ENCODE measurements around the gene CACHD1. TPM values are rescaled to one million over a fixed set of nuclear protein-coding genes. Genes with fewer than 3 reads are reported as not detected.

Gene CACHD1
- total and polyA plus RNA-seq, 2 donors from 2014 or later: 3.9 to 8.2 TPM

DNA sequence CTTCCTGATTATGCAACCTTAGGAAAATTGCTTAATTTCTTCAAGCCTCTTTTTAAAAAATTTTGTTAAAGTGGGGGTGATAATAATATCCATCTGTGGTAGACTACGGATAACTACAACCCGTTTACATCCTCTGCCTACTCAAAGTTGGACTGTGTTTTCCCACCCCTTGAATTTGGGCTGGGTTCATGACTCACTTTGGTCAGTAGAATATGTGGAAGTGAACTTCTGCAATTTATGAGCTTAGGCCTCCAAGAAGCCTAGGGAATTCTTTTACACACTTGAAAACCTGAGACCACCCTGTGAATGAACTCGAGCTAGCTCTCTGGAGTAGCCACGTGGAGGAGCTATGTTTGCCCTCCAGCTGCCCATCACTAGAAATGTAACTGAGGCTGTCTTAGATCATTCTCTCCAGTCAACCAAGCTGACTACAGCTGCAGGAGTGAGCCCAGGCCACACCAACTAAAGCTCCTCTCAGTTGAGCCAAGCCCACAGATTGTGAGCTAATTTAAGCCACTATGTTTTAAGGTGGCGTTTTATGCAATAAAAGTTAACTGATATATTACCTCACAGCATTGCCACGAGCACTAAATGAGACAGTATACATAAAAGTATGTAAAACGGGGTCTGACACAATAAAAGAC lies 29.6 kb upstream of the CACHD1 start:
- H3K9me3 ChIP-seq (ENCODE audit: control insufficient read depth in 2 of 3, insufficient read depth in 1 of 3, low read length in 3 of 3): no peaks in the 10 kb centered on the region
- intact Hi-C loops (cut with DNase I): no loop called here
- H3K36me3 ChIP-seq (ENCODE audit: control insufficient read depth in 2 of 3, insufficient read depth in 3 of 3, low read length in 3 of 3): no peaks in the 10 kb centered on the region
- H3K4me3 ChIP-seq (ENCODE audit: low read length in 3 of 3): no peak overlapping the region
- H3K4me1 ChIP-seq (ENCODE audit: control insufficient read depth in 2 of 3, insufficient read depth in 2 of 3, low read depth in 1 of 3, low read length in 3 of 3): no peaks in the 10 kb centered on the region
- FAIRE-seq: no peak
- H3K27ac ChIP-seq (ENCODE audit: low read depth in 2 of 2, low read length in 2 of 2): no peak overlapping the region
- peak in 1 of 5 donors; percentile 2 for DNase-seq
- TF ChIP-seq CTCF (IDR thresholded peaks at IDR 0.05; ENCODE audit: borderline replicate concordance, extremely low read depth, insufficient read depth): no peak
- H3K9ac ChIP-seq (ENCODE audit: low read length in 3 of 3): no peak overlapping the region
- H3K27me3 ChIP-seq (ENCODE audit: control insufficient read depth, insufficient read depth, low read length): no peaks in the 10 kb centered on the region

DNA sequence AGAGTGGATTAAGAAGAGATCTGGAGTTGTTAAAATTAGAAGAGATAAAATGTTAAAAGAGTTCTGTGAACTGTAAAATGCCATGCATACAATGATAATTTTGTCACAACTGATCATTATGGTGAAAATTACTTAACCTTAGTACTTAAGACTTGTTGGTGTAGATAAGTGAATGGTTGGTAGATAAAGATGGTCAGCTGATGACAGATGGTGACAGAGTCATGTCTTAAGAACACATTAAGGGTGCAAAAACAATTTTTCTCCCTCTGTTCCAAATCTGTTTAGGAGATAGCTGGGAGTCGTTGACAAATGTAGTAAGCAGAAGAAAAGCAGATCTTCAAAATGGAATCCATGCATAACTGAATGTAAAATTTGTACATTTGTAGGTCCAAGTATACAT lies 18.5 kb upstream of the CACHD1 start:
- Histone ChIP-seq H3K27me3 (ENCODE audit: control insufficient read depth, insufficient read depth, low read length) (no peaks in the 10 kb centered on the region), H3K4me3 (ENCODE audit: low read length in 3 of 3) (no peak overlapping the region), H3K9me3 (ENCODE audit: control insufficient read depth in 2 of 3, insufficient read depth in 1 of 3, low read length in 3 of 3) (no peaks in the 10 kb centered on the region), H3K27ac (ENCODE audit: low read depth in 2 of 2, low read length in 2 of 2) (no peak overlapping the region), H3K4me1 (ENCODE audit: control insufficient read depth in 2 of 3, insufficient read depth in 2 of 3, low read depth in 1 of 3, low read length in 3 of 3) (no peaks in the 10 kb centered on the region), H3K36me3 (ENCODE audit: control insufficient read depth in 2 of 3, insufficient read depth in 3 of 3, low read length in 3 of 3) (no peaks in the 10 kb centered on the region), H3K9ac (ENCODE audit: low read length in 3 of 3) (no peak overlapping the region)
- no peak for TF ChIP-seq CTCF (IDR thresholded peaks at IDR 0.05; ENCODE audit: borderline replicate concordance, extremely low read depth, insufficient read depth)
- intact Hi-C loops (cut with DNase I): no loop called here
- FAIRE-seq: no peak
- no peak for DNase-seq

DNA sequence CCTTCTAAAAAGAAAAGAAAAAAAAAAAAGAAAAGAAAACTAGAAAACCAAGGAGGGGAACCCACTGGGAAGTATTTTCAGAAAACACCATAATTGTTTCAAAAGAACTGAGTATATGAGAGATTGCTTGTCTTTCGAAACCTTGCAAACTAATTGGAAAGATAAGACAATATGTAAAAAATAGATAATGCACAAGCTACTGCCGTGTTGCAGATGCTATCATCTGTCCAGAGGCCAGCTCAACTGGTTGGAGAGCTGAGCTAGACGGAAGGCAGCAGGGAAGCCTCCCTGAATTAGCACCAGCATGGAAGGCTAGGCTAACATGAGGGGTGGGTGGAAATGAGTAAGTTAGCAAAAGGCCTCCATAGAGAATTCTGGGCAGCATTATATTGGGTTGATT lies 16.2 kb upstream of the CACHD1 start:
- Histone ChIP-seq H3K27ac (ENCODE audit: low read depth in 2 of 2, low read length in 2 of 2) (no peak overlapping the region), H3K9ac (ENCODE audit: low read length in 3 of 3) (no peak overlapping the region), H3K4me3 (ENCODE audit: low read length in 3 of 3) (no peak overlapping the region), H3K27me3 (ENCODE audit: control insufficient read depth, insufficient read depth, low read length) (no peaks in the 10 kb centered on the region), H3K9me3 (ENCODE audit: control insufficient read depth in 2 of 3, insufficient read depth in 1 of 3, low read length in 3 of 3) (no peaks in the 10 kb centered on the region), H3K36me3 (ENCODE audit: control insufficient read depth in 2 of 3, insufficient read depth in 3 of 3, low read length in 3 of 3) (no peaks in the 10 kb centered on the region), H3K4me1 (ENCODE audit: control insufficient read depth in 2 of 3, insufficient read depth in 2 of 3, low read depth in 1 of 3, low read length in 3 of 3) (no peaks in the 10 kb centered on the region)
- DNase-seq: no peak
- no peak for TF ChIP-seq CTCF (IDR thresholded peaks at IDR 0.05; ENCODE audit: borderline replicate concordance, extremely low read depth, insufficient read depth)
- intact Hi-C loops (cut with DNase I): no loop called here
- FAIRE-seq: no peak

GRCh38 chr1:64458915-64459314 lies 11.0 kb upstream of the CACHD1 start:
- Histone ChIP-seq H3K27ac (ENCODE audit: low read depth in 2 of 2, low read length in 2 of 2) (no peak overlapping the region), H3K9me3 (ENCODE audit: control insufficient read depth in 2 of 3, insufficient read depth in 1 of 3, low read length in 3 of 3) (no peaks in the 10 kb centered on the region), H3K4me3 (ENCODE audit: low read length in 3 of 3) (no peak overlapping the region), H3K9ac (ENCODE audit: low read length in 3 of 3) (no peak overlapping the region), H3K27me3 (ENCODE audit: control insufficient read depth, insufficient read depth, low read length) (no peaks in the 10 kb centered on the region), H3K4me1 (ENCODE audit: control insufficient read depth in 2 of 3, insufficient read depth in 2 of 3, low read depth in 1 of 3, low read length in 3 of 3) (no peaks in the 10 kb centered on the region), H3K36me3 (ENCODE audit: control insufficient read depth in 2 of 3, insufficient read depth in 3 of 3, low read length in 3 of 3) (no peaks in the 10 kb centered on the region)
- FAIRE-seq: no peak
- no peak for TF ChIP-seq CTCF (IDR thresholded peaks at IDR 0.05; ENCODE audit: borderline replicate concordance, extremely low read depth, insufficient read depth)
- intact Hi-C loops (cut with DNase I): no loop called here
- DNase-seq: no peak
